ENCODE results near the gene SORBS1.

Gene SORBS1

GRCh38 chr10:95329296-95329695 is 231.9 kb downstream of the SORBS1 start:
- TF ChIP-seq, protein P1, sequence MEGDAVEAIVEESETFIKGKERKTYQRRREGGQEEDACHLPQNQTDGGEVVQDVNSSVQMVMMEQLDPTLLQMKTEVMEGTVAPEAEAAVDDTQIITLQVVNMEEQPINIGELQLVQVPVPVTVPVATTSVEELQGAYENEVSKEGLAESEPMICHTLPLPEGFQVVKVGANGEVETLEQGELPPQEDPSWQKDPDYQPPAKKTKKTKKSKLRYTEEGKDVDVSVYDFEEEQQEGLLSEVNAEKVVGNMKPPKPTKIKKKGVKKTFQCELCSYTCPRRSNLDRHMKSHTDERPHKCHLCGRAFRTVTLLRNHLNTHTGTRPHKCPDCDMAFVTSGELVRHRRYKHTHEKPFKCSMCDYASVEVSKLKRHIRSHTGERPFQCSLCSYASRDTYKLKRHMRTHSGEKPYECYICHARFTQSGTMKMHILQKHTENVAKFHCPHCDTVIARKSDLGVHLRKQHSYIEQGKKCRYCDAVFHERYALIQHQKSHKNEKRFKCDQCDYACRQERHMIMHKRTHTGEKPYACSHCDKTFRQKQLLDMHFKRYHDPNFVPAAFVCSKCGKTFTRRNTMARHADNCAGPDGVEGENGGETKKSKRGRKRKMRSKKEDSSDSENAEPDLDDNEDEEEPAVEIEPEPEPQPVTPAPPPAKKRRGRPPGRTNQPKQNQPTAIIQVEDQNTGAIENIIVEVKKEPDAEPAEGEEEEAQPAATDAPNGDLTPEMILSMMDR (IDR thresholded peaks at IDR 0.05; ENCODE audit: low read depth, low read length, missing control alignments) = no peak
- no peak overlapping the region for H3K4me3 ChIP-seq (ENCODE audit: low read depth, low read length)
- in situ Hi-C loops (cut with HindIII; ENCODE audit: low sequenced_read_pairs) = no loop called here
- no peak for DNase-seq (ENCODE audit: low read depth)

GRCh38 chr10:95328013-95328412 is 233.2 kb downstream of the SORBS1 start:
- DNase-seq (ENCODE audit: low read depth) = no peak
- in situ Hi-C loops (cut with HindIII; ENCODE audit: low sequenced_read_pairs) = no loop called here
- TF ChIP-seq, protein P1 (IDR thresholded peaks at IDR 0.05; ENCODE audit: low read depth, low read length, missing control alignments) = no peak
- H3K4me3 ChIP-seq (ENCODE audit: low read depth, low read length) = no peak overlapping the region

- peak; percentile 66 for DNase-seq (ENCODE audit: low read depth)
- in situ Hi-C loops (cut with HindIII; ENCODE audit: low sequenced_read_pairs) = no loop called here
- TF ChIP-seq, protein P1 (IDR thresholded peaks at IDR 0.05; ENCODE audit: low read depth, low read length, missing control alignments) = no peak
- no peak overlapping the region for H3K4me3 ChIP-seq (ENCODE audit: low read depth, low read length)
Observed at GRCh38 chr10:95327367-95327766, 233.8 kb downstream of the SORBS1 start.

DNA sequence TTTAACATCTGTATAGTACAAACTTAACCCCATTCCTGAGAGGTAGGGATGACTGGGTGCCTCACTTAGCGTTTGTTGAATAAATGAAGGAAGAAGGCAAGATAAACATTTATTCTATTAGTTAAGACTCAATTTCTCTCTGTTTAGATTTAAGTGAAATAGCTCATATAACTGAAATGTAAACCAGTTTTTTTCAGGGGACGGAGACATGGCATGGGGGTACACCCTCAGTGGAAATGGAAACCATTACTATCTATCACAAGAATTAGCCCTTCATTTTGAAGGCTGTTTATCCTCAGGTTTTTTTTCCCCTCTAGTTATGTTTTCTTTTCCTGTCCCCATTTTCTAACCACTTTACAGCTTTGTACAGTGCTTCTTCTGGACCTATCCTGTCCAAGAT is 234.8 kb downstream of the SORBS1 start:
- TF ChIP-seq, protein P1 (IDR thresholded peaks at IDR 0.05; ENCODE audit: low read depth, low read length, missing control alignments) = no peak
- in situ Hi-C loops (cut with HindIII; ENCODE audit: low sequenced_read_pairs) = no loop called here
- no peak overlapping the region for H3K4me3 ChIP-seq (ENCODE audit: low read depth, low read length)
- no peak for DNase-seq (ENCODE audit: low read depth)

GRCh38 chr10:95325863-95326262 is 235.3 kb downstream of the SORBS1 start:
- TF ChIP-seq, protein P1 (IDR thresholded peaks at IDR 0.05; ENCODE audit: low read depth, low read length, missing control alignments) = no peak
- H3K4me3 ChIP-seq (ENCODE audit: low read depth, low read length) = no peak overlapping the region
- in situ Hi-C loops (cut with HindIII; ENCODE audit: low sequenced_read_pairs) = no loop called here
- DNase-seq (ENCODE audit: low read depth) = no peak

- H3K4me3 ChIP-seq (ENCODE audit: low read depth, low read length) = no peak overlapping the region
- TF ChIP-seq, protein P1 (IDR thresholded peaks at IDR 0.05; ENCODE audit: low read depth, low read length, missing control alignments) = no peak
- in situ Hi-C loops (cut with HindIII; ENCODE audit: low sequenced_read_pairs) = no loop called here
- DNase-seq (ENCODE audit: low read depth) = no peak
Observed at GRCh38 chr10:95324436-95325268, 236.5 kb downstream of the SORBS1 start.

All from astrocyte of the cerebellum (primary cell).